Stimulated activated CD8-positive, alpha-beta memory T cell treated with anti-CD3 and anti-CD28 coated beads, Interleukin-12 subunit alpha, Interleukin-12 subunit beta, amount 100 ng/mL, for 24 hours (primary cell): ENCODE measurements around the gene ACTR10.

Source experiments
- DNase-seq: peaks from one replicate; pipeline ENCODE4 v3.0.0-alpha.2; 2020; ENCODE audit errors: extremely low read depth

Gene ACTR10

DNA sequence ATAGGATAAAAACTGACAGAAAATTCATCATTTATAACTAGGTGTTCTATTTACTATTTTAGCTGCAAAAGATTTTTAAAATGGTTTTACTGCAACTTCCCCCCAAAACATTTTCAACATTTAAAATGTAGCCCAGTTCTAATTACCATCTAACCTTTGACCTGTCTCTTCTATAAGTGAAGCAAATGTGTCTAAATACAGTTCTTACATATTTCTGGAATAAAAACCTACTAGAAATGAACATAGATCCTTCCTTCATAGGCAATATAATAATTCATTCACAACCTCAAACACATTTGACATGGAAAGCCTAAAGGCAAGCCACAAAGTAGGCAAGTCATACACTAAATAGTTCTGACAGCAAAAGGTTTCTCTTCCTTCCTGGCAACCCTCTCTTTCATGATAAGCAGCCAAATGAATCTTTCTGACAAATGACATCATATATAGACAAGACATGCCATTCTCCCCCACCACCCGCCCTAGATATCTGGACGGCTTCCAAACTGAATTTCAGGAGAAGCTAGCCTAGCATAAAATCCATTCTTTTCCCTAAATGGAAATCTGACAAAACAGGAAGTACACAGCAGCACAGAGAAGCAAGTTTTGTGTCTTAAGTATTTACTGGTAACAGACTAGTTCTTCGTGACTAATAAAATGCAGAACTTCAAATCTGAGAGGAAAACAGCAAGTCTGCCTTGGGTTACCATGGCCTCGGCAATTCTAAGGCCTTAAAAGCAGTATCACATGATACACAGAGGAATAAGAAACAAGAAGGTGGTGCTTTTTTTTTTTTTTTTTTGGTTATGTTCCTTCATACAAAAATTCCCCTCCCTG, 81.2 kb downstream of the ACTR10 start:
- DNase-seq = no peak

- DNase-seq = no peak
Observed at GRCh38 chr14:58281969-58282368, 82.0 kb downstream of the ACTR10 start.

DNA sequence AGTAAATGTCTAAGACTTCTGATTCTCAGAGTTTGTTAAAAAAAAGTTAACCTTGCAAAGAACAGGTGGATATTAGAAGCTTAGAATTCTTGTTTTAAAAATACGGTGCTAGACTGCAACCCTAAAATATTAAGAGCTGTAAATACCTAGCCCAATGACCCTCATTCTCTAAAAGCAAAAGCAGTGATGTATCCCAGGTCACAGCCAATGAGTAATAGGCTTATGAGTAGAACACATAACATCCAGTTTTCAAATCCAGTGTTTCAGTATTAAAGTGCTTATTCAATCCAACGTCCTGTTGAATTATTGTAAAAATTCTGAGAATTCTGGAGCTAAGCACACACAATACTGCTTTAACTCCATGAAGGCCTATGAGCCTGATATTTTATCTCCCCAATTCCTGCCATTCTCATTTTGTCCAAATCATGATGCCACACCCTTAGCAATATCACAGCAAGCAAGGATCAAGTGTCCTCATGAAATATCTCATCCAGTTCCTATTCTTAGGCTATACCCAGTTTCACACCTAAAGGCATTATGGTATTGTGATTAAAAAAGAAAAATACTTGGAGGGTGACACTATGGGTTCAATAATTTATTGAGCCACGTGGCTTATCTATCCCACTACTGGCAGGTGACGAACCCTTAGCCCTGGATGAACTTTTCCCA, 83.1 kb downstream of the ACTR10 start:
- DNase-seq = no peak

DNA sequence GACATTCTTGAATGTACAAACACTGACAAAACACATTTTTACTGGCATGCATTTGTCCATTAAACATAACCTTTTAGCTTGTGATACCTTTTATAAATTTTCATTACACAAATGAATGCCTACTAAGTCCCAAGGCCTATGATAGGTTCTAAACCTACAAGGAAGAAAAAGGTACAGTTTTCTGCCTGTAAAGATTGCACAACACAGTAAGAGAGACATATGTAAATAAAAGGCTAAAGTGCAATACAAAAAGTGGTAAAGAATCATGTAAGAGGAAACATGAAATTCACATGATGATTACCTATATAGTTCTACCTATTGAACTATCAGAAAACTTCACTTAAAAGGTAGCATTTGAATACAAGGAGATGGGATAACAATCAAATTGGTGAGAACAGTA, 83.8 kb downstream of the ACTR10 start:
- no peak for DNase-seq

DNA sequence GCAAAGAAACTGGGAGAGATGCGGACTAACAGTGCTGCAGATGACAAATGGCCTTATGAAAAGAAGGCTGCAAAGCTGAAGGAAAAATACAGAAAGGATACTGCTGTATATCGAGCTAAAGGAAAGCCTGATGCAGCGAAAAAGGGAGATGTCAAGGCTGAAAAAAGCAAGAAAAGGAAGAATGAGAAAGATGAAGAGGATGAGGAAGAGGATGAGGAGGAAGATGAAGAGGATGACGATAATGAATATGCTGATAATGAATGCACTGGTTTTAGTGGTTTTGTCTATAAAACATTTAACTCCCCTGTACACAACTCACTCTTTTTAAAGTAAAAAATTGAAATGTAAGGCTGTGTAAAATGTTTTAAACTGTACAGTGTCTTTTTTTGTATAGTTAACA, 85.2 kb downstream of the ACTR10 start:
- no peak for DNase-seq
